ENCODE data around the gene AHI1.

The AHI1 gene

DNA sequence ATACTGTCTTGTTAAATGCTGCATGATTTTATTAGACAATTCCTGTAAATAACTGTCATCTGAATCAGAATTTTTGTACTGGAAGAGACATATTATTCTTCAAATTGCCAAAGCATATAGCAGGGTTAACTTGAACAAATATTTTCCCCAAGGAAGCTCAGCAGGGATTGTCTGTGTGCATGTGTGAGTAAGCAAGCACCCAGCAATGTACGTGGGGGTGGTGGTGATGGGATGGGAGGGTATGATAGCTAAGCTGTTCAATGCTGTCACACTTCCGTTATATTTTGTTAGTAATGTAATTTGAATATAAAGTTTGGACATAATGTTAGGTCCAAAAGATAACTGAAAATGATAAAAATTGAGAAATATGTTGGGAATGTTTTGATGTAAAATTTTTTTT lies 198.3 kb downstream of the AHI1 start:
- DNase-seq (ENCODE audit: low read depth in 2 of 2), result peak in 1 of 2 experiments; percentile 14

DNA sequence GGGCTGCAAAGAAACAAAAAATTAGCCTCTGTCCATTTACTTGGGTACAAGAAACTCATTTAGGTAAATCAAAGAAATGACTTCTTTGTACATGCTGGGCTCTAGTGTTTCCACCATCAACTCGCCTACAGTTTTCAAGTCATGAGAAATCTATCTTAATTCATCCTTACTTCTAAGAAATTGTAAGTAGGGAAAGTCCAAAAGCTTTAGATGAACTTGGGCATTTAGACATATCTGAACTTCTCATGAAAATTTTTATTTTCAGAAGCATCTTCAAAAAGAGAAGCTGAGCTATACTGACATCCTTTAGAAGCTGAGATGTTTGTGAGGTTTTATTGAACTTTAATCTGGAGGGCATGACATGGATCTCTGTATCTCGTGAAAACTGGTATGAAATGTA lies 199.1 kb downstream of the AHI1 start:
- DNase-seq (ENCODE audit: low read depth in 2 of 2), result no peak

DNA sequence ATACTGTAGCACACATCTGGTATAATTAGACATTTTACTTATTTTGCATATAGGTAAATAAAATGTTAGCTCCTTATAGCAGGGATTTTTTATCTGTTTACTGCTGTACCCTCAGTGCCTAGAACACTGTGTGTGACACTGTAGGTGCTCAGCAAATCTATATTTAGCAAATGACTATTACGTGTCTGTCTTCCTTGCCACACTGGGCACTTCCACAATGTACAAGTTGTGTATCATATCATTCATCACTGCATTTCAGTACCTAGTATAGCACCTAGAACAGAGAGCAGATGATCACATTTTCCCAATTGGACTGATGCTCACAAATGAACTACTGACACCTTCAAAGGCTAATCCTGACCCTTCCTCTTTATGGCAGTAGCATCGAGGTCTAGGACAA lies 200.8 kb downstream of the AHI1 start:
- DNase-seq (ENCODE audit: low read depth in 2 of 2), result no peak

DNA sequence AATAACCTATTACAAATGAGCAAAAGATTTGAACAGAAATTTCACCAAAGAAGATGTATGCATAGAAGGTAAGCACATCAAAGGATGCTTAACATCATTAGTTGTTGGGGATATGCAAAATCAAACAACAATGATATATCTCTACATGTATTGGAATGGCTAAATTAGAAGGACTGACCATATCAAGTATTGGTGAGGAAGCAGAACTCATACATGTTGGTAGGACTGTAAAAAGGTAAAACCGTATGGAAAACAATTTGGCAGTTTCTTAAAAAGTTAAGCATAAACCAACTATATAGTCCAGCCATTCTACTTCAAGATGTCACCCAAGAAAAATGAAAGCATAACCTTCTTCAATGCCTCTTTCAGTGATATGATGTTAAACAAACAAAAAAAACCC lies 202.5 kb downstream of the AHI1 start:
- DNase-seq (ENCODE audit: low read depth in 2 of 2), result no peak

DNA sequence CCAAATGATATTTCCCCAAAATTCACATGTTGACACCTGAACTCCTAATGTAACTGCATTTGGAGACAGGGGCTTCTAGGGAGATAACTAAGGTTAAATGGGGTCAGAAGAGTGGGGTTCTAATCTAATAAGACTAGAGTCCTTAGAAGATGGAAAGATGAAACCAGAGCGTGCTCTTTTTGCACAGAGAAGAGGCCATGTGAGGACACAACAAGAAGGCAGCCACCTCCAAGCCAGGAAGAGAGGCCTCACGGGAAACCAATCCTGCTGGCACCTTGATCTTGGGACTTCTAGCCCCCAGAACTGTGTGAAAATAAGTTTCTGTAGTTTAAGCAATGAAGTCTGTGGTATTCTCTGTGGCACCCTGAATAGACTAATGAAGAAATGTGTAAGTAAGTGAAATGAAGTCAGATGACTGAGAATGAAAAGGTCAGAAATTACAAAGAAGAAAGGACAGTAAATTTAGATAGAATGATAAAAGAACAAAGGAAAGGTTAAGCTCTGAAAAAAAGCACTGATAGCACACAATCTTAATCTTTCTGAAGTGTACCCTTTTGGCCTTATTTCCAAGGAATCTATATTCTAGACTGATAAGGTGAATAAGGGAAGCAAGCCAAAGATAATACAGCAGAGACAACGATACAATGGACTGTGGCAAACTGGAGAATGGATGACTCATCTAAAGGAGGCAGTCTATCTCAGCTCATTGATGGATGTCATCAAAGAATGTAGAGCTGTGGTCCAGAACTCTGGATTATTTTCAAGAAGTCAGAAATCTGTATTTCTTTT lies 206.1 kb downstream of the AHI1 start:
- no peak for DNase-seq (ENCODE audit: low read depth in 2 of 2)

DNA sequence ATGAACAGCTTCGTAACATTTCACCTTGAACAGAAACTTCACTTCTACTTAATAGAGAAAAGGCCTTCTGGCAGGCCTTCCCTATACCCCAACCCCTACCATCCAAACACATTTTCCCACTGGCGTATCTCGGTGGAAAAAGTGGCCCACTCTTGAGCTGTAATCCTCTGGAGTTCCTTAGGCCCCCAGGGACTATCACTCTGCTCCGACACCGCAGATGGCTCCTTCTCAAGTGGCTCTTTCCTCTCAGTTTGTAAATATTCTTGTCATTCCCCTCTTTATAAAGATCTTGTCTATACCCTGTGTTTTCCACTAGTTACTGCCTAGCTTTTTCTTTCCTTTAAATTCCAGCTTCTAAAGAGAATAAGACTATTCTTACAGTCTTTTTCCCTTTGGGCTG lies 207.7 kb downstream of the AHI1 start:
- DNase-seq (ENCODE audit: low read depth in 2 of 2), result no peak

DNA sequence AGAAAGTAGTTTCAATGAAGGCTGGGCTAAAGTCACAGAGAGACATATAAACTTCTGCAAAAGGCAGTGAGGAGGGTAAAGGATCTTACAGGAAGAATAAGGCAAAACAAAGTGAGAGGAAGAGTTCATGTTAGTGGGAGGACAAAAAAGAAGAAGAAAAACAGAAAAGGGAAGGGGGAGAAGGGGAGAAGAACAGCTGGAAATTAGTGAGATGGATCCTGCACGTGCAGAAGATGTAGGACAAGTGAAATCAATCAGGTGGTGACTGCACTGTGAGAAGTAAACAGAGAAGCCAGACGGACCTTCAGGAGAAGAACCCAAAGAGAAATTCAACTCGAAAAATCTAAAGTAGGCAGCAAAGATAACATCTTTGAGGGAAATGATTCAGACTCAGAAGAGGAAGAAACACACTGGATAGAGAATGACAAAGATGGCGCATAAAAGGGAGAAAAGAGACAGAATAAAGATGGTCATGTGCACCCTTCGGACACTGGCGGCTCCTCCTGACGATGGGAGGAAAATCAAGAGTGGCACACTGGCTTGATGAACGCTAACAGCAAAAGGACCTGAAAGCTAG lies 210.5 kb downstream of the AHI1 start:
- no peak for DNase-seq (ENCODE audit: low read depth in 2 of 2)

DNA sequence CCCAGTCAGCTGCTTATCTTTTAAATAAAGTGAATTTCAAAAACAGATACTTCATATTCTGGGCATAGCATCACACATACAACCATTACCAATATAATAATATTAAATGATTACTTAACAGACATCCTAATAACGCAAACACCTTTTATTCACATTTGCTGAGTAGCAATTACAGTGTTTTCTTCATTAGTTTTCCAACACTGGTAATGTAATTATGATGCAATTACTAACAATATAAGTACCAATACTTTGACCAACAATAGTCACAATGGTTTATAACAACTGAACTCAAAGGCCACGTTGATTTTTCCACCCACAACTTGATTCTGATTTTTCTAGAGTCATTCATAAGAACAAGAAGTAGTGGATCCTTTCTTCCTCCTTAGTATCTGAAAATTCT lies 212.4 kb downstream of the AHI1 start:
- DNase-seq (ENCODE audit: low read depth in 2 of 2), result no peak

DNA sequence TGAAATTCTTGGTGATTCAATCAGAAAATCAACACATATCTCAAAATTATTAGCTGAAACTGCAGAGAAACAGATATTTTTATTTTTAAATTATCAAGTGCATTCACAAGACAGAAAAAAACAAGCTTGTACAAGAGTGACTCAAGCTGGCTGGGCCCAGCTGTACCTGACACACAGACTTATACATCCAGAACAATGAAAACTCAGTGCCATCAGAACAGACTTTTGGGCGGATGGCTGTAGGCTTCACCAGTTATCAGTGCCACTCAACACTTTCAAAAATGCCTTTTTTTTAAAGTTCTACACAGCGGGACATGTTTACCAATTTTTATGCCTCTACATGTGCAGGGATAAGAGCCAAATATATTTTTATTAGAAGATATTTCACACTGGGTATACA lies 213.6 kb downstream of the AHI1 start:
- DNase-seq (ENCODE audit: low read depth in 2 of 2), result no peak

DNA sequence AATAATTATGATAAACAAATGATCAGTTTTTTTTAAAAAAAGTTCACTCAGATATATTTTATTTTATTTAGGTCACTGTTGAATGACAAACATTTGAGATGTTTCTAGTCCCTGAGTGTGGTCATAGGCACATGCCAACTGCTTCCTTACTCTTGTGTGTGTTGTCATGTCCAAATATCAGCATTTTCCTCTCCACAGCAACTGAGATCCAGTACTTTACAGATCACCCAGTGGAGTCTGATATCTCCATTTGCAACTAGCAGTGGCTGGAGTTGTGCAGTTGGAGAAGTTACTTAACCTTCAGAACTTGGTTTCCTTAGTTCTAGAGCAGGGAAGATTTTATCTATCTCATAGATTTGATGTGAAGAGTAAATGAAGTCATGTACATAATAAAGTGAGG lies 215.1 kb downstream of the AHI1 start:
- DNase-seq (ENCODE audit: low read depth in 2 of 2), result no peak

DNA sequence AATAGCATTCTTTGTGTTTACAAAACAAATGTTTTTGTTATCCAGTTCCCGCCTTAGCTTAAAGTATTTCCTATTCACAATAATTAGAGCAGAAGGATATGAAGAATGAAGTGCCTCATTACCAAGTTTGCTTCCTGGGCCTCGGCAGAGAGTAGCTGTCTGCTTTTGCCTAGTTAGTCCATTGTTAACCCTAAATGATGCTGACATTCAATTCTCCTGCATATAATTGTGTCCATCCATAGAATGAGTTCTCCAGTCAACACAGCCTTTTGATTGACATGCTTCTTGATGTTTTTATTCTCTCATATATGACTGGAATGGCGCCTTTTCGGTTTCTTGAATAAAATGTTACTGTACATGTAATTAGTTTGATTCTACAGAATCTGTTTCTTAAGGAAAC lies 215.6 kb downstream of the AHI1 start:
- DNase-seq (ENCODE audit: low read depth in 2 of 2), result no peak

DNA sequence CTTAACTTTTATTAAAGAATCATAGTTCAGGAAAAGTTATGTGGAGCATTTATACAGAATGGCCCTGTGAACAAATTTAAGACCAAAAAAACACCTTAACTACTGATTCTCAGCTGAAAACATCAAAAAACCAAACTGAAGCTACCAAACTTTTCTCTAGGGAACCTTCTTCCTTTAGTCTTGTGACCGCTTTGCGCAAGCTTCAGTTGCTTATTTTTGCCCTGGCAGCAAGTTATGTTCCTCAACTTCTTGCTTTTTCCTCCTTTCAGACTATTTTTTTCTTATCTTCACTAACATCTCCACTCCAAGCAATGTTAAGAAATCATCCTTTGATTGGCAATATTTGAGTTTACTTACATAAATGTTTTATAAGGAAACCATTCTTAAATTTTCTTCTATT lies 216.3 kb downstream of the AHI1 start:
- no peak for DNase-seq (ENCODE audit: low read depth in 2 of 2)

DNA sequence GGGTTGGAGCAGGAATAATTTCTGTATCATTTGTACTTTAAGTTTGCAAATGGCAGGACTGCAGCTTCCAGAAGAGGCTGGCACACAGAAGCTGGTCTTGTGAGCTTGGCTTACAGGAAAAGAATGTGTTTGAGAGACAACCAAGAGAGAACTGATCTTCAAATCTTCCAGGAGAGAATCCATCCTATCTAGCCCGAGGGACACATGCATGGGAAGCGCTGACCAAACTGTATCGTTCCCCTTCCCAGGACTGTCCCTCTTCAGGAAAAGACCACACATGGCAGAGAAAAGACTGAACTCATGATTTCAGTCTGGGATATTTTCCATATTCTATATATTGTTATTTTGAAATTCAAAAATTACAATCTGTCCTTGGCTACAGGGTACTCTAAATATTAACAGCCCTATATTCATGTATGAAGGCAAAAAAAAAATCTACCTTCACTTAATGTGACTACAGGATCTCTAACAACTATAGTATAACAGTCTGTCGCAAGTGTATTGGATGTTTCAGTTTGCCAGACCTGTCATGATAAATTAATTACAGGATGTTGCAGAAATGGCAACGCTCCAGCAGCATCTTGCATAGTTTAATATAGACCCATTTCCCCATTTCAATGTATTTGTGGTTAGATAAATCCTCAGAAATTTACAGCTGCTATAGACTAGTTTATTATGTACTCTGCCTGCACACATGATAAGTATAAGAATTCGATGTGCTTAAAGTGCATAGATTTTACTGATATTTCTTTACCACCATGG lies 217.0 kb downstream of the AHI1 start:
- peak; percentile 93 for DNase-seq (ENCODE audit: low read depth in 2 of 2)

DNA sequence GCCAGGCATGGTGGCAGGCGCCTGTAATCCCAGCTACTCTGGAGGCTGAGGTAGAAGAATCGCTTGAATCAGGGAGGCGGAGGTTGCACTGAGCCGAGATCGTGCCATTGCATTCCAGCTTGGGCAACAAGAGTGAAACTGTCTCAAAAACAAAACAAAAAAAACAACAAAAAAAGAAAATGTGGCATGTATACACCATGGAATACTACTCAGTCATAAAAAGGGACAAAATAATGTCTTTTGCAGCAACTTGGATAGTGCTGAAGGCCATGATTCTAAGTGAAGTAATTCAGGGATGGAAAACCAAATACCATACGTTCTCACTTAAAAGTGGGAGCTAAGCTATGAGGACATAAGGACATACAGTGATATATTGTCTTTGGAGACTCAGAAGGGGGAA lies 220.1 kb downstream of the AHI1 start:
- no peak for DNase-seq (ENCODE audit: low read depth in 2 of 2)

DNA sequence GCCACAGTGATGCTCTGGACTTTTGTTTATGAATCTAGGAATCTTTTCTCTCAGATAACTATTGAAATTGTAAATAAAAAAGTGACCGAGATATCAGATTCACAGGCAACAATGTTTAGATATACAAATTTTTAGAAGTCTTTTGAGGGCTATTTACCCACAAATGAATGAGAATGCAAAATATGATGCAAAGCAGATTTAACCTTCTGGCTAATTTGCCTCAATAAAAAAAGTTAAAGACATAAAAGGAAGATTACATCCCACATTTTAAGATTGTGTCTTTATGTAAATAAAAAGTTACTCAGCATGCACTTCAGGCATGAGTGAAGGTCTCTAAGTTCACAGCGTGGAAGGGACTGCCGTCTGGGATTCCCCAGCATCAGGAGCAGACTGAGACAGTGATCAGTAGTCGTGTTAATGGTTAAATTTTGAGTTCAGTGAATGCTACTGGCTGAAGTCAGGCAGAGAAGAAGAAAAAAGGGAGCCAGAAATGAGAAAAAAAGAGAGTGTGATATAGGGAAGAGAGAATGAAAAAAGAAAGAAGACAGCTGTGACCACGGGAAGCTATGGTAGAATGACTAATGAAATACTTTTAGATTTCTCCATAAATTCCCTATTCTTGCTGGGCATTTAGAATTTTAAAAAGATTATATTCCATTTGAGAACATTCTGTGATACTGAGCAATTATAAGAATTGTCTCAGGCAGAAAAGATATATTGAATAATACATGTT lies 222.8 kb downstream of the AHI1 start:
- DNase-seq (ENCODE audit: low read depth in 2 of 2), result no peak

DNA sequence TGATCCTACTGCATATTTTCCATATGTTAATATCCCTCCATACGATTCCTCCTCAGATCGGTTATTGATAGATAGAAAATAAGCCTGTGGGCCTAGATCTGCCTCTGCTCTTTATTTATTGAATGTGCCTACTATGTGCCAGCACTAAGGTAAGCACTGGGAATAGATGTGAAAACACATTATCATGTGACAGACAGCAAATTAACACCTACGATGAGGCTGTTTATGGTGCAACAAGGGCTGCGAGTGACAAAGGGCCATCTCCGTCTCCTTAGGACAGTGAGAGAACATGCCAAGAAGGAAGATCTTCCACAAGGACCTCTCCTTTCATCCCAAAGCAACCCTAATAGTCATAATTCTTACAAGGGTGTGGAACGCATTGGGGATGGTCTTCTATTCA lies 225.9 kb downstream of the AHI1 start:
- no peak for DNase-seq (ENCODE audit: low read depth in 2 of 2)

DNA sequence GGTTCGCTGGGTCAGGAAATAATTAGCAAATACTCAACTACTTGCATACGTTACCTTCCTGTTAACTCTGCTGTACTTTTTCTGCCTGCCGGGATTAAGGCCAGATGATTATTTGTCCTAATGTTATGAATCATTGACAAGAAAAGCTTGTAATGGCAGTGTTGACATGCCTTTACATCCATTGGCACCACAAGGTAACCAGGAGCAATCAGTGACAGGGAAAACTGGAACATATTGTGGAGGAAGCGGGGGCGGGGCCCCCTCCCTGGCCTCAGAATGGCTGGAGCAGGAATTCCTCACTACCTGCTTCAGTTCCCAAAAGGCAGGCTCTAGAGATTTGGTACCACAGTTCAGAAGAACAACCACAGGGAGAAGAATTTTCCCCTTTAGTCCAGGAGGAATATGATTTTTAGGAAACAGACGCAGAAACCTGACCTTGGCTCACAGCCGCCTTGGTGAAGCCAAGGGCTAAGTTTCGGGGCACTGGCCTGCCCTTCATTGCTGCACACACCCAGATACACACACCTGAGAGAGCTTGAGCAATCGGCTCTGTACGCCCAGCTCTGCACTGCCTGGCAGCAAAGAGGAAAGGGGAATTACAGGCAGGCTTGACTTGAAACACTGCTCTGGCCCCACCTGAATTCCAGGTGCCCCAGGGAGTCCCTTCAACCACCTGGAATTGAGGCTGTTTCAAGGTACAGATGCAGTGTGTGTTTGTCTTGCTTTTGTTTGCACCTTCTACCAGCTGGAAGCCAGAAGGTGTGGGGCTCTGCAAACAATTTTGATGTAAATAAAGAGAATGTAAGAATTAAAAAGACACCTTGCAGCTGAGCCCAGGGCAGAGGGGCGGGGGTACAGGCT lies 226.6 kb downstream of the AHI1 start:
- peak; percentile 29 to 45 for DNase-seq (ENCODE audit: low read depth in 2 of 2)

DNA sequence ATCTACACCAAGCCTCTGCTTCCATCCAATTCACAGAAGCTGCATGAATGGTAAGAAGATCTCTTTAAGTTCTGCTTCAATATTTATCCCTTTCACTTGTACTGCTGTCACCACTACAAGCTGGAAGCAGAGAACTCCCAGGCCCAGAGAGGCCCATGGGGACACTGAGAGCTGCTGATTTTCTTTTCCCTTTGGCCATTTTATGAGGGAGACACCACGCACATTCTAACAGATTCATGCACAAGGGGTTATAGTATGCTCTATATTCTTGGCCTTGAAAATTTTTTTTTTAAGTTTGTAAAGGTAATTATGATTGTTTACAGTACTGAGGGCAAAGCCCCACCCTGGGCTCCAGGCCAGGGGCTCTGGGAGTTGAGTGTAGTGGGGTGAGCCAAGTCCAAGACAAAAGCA lies 228.1 kb downstream of the AHI1 start:
- no peak for DNase-seq (ENCODE audit: low read depth in 2 of 2)

DNA sequence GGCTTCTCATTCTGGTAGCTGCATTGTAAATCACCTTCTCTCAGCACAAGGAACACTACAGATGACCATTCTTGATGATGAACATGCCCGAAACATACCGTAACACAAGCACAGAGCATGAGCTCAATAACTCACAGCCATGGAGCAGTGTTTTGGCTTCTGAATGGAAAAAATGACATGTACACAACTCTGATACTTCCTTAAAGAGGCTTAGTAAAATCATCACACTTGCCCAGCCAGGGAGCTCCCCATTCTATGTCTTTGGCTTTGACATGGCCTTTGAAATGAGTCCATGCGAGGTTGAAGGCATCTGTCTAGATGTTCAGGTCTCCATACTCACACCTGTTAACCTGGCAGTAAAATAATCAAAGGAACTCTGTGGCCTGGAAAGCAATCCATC lies 228.8 kb downstream of the AHI1 start:
- no peak for DNase-seq (ENCODE audit: low read depth in 2 of 2)

DNA sequence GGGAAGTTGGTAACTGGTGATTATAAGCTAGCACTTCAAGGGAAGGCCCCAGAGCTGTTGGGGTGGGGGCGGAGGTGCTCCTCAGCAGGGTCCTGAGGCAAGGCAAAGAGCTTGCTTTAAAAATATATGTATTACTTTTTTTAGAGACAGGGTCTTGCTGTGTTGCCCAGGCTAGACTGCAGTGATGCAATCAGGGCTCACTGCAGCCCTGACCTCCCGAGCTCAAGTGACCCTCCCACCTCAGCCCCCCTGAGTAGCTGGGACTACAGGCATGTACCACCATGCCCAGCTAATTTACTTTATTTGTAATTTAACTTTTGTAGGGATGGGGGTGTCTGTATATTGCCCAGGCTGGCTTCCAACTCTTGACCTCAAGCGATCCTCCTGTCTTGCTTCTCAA lies 229.3 kb downstream of the AHI1 start:
- DNase-seq (ENCODE audit: low read depth in 2 of 2), result no peak

DNA sequence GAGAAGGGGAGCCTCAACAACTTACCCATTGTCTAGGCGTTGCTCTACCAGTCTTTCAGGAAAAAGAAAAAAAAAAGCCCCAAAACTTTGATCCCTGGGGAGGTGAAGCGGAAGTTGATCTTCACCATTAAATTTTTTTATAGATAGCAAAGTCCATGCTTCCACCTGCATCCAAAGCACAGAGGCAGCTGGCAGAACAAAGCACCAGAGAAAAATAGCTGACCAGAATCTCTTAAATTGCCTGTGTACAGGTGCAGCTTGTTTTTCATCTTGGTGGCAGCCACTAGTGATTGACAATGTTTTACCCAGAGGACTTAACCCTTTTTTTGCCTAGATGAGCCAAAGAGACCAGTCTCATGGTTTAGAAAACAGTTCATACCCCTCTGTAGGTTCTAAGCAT lies 230.5 kb downstream of the AHI1 start:
- DNase-seq (ENCODE audit: low read depth in 2 of 2), result no peak

Measured in fibroblast of skin of left quadriceps (primary cell).